ENCODE data around the gene ADTRP.

ADTRP gene

DNA sequence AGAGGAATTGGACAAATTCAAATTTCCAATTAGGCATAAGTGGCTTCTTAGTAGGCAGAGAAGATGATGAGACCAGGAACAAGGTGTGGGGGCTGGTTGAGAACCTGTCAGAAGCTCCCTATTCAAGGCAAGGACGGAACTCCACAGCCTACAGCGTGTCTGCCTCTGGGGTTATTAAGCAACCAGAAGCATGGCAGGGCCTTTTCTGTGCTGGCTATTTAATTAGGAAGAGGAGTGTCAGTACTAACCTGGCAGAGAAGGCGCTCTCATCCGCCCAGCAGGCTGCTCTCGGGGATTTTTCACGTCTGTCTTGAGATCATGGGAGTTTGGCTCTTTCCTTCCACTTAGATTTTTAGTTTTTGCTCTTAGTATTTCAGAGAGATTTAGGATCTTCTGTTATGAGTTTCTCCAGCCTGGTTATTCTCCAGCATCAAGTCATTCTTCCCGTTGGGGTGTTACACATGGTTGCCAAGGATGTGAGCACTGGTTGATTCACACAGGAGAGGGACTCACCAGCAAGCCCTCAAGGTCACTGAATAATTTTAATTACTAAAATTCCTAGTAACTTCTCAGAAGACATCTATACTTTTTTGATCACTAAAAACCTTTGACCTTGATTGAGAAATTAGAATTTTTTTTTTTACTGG lies 23.9 kb downstream of the ADTRP start:
- FAIRE-seq: no peak

DNA sequence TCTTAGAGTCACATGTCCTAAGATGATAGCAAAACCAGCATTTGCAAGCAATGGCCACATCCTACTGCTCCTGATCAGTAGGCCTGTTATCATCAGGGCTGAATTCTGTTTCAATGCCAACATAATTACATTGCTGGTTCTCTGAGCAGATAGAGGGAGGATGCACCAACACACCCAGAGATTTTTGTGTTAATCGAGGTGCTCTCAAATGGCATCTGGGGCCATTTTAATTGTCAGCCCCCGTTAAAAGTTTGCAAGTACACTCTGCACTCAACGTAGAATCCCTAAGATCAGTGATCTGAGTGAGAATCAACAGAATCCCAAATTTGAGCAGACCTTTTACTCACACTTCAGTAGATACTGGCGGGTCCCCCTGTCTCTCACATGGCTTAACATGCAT lies 24.8 kb downstream of the ADTRP start:
- FAIRE-seq: no peak

DNA sequence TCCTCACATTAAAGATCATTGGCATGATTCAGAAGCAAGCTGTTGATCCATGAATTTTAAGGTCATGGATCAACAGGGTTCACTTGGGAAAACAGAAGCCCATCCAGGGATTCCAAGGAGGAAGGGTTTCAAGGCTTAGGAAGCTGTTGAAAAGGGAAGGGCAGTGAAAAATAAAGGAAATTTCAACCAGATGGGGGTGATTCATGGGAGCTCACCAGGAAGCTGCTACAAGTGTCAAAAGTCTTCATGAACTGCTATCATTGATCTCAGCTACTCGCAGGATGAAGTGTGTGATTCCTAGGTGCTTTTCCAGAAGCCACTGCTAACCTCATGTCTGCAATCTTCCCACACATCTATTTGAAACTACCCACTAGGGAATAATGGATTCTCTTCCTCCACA lies 26.2 kb downstream of the ADTRP start:
- no peak for FAIRE-seq

DNA sequence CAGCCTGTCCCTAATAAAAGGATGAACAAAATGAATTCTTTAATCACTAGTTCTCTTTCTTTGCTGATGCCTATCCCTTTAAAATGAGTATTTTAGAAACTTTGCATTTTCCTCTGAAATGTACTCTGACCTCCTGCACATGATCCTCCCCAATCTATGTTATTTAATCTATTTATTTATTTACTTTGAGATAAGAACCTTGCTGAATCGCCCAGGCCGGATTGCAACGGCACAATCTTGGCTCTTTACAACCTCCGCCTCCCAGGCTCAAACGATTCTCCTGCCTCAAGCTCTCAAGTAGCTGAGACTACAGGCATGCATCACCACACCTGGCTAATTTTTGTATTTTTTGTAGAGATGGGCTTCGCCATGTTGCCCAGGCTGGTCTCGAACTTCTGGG lies 27.9 kb downstream of the ADTRP start:
- FAIRE-seq: no peak

DNA sequence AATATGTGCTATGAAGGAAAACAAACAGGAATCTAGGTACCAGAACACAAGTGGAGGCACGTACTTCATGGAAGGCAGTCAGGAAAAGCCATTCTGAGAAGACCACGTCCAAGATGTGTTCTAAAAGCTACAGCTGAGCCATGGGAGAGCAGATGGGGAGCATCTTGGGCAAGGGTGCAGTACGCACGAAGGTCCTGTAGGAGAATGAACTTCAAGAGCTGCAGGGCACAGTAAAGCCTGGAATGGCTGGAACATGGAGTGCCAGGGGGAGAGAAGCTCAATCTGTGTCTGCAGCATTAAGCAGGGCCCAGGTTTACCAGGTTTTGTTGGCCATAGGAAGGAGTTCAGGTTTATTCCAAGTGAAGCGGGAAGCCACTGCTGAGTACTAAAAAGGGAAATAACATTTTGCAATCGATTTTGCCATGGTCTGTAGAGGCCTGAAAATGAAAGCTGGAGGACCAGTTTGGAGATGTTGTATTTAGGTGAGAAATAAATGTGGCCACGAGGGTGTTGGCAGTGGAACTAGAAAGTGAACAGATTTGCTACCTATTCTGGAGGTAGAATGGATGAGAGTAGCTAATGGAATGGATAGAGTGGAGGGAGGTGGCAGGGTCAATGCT lies 29.9 kb downstream of the ADTRP start:
- no peak for FAIRE-seq

DNA sequence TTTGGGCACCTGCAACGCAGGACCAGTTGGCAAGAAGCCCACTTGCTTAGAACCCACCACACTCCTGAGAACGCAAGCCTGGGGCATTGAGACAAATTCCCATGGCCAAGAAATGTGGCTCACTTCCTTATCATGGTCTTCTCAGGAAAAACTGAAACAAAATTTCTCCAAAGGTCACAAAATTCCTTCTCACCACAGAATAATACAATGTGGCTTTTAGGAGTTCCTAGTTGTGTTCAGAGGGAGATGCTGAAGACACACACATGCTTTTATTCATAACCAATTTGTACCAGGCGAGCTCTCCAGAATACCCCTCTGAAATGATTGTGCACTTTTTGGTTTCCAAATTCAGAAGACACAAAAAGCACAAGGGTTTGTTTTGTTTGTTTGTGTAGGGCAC lies 31.6 kb downstream of the ADTRP start:
- FAIRE-seq: no peak

DNA sequence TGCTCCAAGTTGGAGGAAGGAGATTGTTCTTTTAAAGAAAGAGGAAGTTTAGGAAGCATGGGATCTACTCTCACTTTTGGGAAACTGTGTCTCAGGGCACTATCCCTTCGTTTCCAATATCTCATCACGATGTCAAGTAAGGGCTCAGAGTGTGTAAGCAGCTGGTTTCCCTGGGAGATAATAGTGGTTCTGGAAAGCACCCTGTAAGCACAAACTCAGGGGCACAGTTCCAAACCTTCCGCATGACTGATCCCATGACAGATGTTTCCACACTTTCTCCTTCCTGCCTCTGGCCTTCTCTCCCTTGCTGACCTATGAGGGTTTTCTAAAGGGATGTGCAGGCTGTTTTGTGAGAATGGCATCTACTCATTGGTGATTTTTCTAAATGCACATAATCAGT lies 33.9 kb downstream of the ADTRP start:
- no peak for FAIRE-seq

DNA sequence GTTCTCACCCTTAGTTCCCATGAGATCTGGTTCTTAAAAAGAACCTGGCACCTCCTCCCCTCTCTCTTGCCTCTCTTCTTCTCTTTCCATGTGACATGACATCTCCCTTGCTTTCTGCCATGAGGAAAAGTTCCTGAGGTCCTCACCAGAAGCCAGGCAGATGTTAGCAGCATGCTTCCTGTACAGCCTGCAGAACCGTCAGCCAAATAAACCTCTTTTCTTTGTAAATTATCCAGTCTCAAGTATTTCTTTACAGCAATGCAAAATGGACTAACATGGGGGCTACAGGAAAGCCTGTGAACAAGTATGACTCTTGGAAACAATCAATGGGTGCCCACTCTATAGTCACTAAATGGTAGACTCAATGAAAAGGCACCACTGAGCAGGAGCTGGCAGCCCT lies 34.5 kb downstream of the ADTRP start:
- FAIRE-seq: no peak

DNA sequence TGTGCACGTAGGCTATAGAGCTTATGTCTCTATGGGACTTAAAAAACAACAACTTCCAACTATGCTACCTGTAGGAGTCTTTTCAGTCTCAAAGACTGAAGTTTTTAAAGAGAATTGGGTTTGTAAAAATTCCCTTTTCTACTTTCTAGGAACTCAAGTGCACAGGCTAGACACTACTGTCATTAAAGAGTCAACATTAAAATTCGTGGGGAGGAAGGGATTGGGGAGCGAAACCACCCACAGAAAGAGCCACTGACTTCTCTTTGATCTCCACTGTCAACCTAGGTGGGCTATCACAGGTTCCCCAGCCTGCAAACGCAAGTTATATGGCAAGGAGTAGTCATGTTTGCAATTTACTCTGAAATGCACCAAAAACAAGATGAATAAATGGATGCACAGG lies 37.7 kb downstream of the ADTRP start:
- FAIRE-seq: no peak

DNA sequence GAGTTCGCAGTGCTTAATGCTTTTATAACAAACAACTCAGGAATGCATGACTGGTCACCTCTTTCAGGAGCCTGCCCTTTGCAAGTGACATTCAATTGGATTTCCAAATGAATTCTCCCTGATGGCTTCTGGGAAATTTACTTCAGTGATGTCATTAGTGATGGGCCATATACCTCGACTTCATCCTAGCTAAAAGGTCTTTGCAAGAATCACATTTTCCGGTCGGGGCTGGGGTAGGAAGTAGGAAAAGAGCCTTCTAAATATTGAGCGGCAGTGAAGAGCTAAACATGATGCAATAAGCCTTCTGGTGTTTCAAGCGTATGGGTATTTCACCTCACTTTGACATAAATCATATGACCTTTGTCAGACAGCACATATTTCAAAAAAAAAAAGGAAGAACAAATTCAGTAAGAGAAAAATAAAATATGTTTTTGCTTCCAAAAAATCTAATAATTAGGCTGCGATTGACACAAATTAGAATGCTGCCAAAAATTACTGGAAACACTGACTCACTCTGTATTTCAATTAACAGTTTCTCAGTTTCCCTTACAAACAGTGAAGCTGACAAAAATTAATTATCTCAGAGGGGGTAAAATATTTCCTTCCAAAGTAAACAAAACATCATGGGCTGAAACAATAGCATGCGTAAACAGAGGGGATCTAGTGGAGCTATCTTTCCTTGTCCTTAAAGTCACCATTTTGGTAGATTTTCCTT lies 39.8 kb downstream of the ADTRP start:
- FAIRE-seq: no peak

DNA sequence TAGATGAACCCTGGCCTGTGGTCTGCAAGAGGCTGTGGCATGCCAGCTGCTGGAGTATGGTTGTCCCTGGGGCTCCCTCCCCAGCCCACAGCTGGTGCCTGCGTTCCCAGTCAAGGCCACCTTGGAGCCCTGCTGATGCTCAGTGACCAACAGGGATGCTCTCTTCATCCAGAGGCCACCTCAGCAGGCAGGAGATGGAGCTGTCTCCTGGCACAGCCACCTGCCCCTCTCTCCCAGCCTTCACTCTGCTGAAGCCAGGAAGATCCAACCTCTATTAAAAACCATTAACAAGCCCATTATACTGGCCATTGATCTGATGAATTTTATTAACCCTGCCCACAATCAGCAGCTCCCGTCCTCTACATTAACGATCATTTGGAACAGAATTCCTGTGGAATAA lies 40.4 kb downstream of the ADTRP start:
- FAIRE-seq: no peak

DNA sequence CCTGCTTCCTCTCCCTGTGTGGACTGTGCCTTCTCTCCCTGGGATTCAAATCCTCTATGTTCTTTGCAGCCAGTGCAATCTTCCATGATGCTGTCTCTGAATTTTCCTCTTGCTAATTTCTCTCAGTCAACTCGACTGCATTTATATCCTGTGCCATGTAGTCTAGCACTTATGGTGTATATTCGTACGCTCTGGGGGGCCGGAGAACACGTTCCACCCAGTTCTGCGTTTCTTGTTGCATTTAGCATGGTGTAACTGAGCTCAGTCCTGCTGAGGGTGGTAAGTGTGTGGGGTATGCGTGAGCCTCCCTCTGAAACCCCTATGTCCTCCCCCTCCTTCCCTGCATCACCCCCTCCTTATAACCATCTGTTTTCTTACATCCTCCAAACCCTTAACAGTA lies 42.0 kb downstream of the ADTRP start:
- no peak for FAIRE-seq

DNA sequence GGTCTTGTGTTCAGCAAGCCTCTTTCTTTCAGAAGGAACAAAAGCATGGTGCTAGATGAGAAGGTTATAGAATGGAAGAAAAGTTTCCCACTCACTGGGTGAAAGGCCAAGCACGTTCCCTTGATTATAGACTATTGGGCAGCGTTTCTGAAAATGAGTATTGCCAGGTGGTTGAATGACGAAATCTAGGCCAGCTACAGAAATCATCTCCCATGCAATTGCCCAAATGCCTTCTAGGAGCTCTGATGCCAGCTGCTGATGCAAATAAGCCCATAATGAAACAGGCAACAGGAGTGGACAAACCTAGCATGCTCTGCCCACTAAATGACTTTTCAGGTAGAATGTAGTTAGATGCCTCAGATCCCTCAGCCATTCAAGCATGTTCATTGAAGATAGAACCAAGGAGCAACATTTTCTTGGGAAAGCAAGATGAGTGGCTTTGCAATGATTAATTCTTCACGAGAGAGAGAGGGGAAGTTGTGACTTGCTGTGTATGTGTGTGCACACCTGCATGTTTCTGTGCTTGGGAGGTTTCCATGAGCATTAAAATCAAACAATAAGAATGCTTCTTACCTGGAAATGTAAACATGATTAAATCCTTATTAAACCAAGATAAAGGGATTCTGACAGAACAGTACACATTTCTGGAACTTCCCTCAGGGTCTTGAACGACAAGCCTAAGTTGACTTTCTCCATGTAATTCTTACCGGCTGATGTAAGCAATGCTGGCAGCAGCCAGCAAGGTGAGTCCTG lies 43.6 kb downstream of the ADTRP start:
- no peak for FAIRE-seq

DNA sequence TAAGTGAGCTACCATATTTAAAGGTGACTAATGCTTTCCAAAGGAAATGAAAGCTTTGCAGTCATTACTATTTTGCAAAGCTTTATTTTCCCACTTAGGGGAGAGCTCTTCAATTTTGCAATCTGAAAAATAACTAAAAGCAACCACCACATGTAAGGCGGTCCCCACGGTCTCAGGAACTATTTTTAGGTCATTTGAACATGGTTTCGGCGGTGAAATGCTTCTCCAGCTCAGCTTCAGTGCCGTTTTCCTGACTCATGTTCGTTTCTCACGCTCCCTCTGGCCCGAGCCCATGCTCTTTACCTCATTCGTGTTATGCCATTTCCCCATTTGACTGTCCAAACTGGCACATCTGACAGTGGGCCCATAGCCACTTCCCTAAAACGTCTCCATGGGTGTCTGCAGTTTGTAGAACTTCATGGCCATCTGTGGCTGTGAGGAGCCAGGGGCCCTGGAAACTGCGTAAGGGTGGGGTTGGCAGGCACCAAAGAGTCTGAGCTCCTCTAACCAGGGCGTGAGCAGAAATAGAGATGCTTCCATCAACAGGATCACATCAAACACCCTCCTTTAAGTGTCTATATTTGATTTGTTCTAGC lies 46.5 kb downstream of the ADTRP start:
- FAIRE-seq: no peak

DNA sequence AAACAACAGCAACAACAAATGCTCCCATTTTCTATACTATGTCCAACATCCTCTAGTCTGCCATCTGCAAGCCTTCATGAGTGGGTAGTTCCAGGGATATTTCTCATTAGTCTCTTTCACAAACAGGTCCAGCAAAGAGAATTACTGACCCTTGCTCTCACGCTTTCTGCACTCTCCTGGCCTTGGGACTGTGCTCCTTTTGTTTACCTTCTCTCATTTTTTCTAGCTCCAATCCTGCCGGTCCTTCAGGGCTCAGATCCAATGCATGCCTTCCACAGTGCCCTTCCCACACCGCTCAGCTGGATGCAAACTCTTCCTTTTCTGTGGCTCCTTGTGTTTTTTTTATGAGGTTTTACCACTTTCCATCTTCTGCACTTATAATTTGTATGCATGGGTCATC lies 47.2 kb downstream of the ADTRP start:
- no peak for FAIRE-seq

DNA sequence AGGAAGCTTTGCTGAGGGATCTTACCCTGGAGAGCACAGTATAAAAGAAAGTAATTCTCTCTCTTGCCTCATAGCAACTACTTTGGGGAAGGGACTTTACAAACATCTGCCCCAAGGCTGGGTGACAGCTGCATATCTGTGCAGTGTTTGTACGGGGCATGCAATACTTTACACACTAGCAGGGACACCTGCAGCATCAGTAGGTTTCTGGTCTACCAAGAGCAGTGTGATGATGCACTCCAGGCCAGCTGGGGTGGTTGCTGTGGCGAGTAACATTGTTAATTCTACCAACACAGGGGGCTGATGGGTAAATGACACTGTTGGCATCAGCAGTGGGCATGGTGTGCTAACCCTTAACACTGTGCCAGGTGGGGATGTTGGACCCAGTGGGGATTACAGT lies 48.0 kb downstream of the ADTRP start:
- FAIRE-seq: no peak

DNA sequence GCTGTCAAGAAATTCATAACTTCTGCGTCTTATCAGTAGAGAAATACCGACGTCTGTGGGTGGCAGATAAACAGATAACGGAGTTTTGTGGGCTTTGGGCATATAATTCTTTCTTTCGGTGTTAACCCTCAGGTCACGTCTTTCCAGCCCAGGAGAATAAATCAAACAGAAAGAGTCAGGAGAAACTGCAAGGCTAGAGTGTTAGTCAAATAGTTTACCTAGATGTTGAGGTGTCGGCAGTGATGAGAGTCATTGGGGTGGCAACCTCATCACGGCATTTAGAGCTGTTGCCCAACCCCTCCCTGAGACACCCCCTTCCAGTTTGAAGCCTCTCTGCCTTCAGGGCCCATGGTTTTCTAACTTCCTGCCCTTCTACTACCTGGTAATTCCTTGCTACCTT lies 49.5 kb downstream of the ADTRP start:
- FAIRE-seq: no peak

DNA sequence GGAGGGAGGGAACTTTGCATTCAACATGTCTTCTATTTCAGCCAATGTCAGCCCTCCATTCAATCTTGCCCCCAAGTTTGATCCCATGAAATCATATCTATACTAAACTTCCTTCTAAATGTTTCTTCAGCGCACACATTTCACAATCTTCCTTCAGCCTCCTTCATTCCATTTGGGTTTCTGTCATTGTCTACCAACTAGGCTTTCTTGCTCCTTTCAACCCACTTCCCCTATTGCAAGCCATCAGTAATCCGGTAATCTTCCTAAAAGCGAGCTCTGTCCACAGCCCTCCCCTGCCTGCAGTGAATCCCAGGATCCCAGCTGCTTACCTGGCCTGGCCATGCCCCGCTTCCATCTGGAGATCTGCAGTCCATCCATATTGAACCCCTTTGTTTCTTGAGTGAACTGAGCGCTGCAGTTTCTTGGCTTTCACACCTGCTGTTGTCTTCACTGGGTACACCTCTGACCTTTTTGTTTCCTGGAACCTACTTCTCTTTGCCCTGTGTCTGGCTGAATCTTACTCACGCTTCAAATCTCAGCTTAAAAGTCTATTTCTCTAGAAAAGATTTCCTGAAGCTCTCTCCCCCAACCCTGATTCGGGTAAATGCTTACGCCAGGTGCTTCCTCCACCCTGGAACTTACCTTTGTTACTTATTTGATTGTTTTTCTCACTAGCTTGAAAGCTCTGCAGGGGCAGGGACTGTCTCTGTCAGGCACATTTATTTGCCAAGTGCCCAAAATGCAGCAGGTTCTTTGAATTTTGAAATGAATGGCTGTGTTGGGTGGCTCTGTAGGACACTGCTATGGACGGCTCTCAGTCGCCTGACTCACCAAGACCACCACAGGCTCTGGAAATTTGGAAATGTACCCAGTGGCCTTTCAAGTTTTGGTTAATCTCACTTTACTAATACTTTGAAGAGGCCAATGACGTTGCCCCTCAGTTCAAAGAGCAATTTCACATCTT lies 50.3 kb downstream of the ADTRP start:
- FAIRE-seq: no peak

DNA sequence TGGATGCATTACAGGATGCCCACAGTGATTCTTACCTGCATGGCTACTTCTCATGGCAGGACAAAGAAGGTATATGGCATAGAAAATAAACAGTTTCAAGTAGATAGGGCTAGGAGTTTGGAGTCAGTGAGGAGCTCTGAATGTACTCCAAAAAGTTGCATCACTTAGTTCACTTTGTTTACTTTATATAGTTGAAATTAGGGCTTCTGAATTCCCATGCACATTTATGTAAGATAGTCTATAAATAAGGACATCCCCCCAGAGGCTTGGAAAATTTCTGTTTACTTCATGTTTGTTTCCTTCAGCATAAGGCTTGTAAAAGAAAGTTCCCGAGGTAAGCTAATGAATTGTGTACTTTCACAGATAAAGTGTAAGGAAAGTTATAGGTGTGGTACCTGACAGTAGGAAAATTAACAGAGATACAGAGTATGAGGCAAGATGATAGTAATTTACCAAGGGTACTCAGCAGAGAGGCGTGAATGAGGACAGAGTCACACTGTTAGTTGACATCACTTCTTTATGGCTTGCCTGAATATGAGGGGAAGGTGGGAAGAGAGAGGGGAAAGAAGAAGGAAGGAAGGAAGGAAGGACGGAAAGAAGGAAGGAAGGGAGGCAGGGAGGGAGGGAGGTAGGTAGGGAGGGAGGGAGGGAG lies 51.1 kb downstream of the ADTRP start:
- no peak for FAIRE-seq

DNA sequence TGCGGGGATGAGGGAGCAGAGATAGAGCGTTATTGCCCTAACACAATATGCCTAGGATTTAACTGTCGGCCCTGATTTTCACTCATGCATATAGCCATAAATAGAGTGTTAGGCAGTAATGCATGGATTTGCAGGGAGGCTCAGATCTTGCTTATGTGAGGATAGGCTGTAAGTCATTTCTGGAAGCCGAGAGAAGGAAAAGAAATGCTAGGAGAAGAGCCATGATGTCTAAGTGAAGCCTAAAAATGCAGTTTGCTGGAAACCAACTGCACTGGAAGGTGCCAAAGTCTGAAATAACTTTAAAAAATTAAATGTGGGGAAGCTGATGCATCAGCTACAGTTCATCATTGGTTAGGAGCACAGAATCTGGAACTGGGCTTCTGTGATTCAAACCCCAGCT lies 54.3 kb downstream of the ADTRP start:
- no peak for FAIRE-seq

DNA sequence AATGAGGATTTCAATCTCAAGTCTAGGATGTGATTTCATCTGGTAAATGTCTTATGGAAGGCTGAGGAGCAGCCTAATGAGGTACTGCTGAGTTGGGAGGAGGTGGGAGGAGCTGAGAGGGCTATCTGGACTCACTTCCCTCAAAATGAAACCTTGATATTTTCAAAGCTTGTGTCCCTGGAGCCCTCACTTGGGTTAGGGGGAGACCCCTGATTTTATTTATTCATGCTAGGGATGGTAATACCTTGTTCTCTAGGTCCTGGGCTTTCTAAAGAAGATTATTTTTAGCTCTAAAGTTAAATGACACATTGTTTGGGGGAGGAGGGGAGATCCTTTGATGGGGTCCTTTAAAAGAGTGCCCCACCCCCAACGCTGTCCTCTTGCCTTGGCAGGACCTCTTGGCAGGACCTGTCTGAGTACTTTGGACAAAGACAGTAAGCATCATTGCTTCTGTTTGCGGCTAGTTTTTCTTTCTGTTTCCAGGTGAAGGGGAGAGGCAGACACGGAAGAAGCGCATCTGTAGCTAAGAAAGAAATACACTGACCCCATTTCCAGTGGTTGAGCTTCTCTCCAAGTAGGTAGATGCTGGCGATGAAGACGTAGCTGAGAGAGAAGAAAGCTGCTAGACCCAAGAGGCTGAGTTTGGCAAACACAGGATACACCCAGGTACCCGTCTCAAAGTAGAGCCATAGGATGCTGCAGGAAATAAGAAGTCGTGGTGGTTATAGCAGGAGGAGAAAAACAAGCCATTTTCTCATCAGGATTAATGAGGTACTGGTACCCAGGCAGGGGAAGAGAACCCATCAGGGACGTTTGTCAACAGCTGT lies 55.6 kb downstream of the ADTRP start:
- FAIRE-seq: no peak

Data from TTC549 (cell line).